AG04449 (cell line): ENCODE data around the gene PSMD2.

Experiments
- CTCF ChIA-PET: fragments of 350-600 bp; formaldehyde crosslinking; extraction: SDS; loops from one replicate; lab custom pipeline; 2021; ENCODE audit warnings: antibody characterized with exemption; lab: Yijun Ruan, JAX
- POLR2A ChIA-PET: fragments of 400-600, 350-600 bp; formaldehyde crosslinking; extraction: SDS; loops from one replicate; lab custom pipeline; 2020; ENCODE audit warnings: antibody characterized with exemption, inconsistent platforms; lab: Yijun Ruan, JAX
- DNase-seq: peaks from one replicate; pipeline ENCODE4 v3.0.0-alpha.2; 2010; ENCODE audit warnings: low read depth, low spot score
- H3K4me3 ChIP-seq: 2 replicates; pipeline ENCODE4 v1.5.1; 2011; ENCODE audit warnings: low read depth, mild to moderate bottlenecking, control low read depth, low read length
- CTCF ChIP-seq: IDR thresholded peaks from one replicate; pipeline ENCODE4 v1.5.1; 2011; ENCODE audit warnings: mild to moderate bottlenecking, moderate library complexity, low read length, control low read depth, inconsistent platforms; ENCODE audit not compliant: insufficient read depth; ENCODE audit errors: missing control alignments

The PSMD2 gene

DNA sequence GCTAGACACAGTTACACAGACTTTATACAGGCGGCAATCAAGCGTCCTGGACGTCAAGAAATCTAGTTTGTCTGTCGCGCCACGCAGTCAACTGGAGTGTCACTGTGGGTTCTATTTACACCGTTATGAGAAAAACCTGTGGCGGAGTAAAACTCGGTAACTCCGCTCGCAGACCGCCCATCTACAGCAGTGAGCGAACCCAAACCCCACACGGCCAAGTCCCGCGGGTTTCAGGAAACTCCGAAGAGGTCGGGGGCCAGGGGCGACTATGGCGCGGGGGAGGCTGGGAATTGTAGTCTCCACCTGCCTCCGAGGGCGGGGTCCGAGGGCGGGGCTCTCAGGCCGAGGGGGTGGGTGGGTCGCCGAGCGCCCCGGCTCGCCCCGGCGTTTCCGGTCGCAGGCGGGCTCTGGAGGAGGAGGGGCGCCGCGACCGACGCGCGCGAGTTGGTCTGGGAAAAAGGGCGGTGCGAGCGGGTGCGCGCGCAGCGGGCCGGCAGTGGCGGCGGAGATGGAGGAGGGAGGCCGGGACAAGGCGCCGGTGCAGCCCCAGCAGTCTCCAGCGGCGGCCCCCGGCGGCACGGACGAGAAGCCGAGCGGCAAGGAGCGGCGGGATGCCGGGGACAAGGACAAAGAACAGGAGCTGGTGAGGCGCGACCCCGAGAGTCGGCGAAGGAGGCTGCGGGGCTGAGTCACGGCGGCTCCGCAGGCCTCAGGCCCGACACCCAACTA lies at the start of gene PSMD2:
PSMD2 (plus strand) TSS at position 483 of the 729 bp plus-strand sequence; CDS start at position 509, 26 bp downstream.
- TF ChIP-seq CTCF: no peak
- ChIA-PET POLR2A (interaction anchor here (0.8 to 1.3 kb wide), 3 partner anchors 11 to 38 kb away, joined by 3 to 4 read pairs (median 4); no protein-coding TSS in a partner anchor), CTCF (interaction anchor here (1.2 to 2.0 kb wide), 3 partner anchors 10 to 71 kb away, joined by 3 to 5 read pairs (median 5); partner anchors contain the start of gene EEF1AKMT4)
- H3K4me3 ChIP-seq: peak within 1 kb of the TSS; percentile 85
- peak; percentile 59 for DNase-seq

- ChIA-PET POLR2A (no interaction called here), CTCF (interaction anchor here (0.6 to 3.9 kb wide), 75 partner anchors 9 to 365 kb away, joined by 3 to 48 read pairs (median 4); partner anchors contain the start of genes ABCF3, AP2M1, EIF2B5 and FAM131A)
Measured at GRCh38 chr3:184249412-184250166, 49.5 kb upstream of the PSMD2 start, which contains the start of gene EEF1AKMT4. TSS of gene EEF1AKMT4 (plus strand) at chr3:184249672. CDS start at chr3:184249695, 23 bp downstream.

GRCh38 chr3:184250167-184250828 lies 48.7 kb upstream of the PSMD2 start:
- peak overlapping the region; percentile 87 for H3K4me3 ChIP-seq
- POLR2A ChIA-PET: no interaction called here
- TF ChIP-seq CTCF: peak; percentile 94

More at GRCh38 chr3:184249412-184250166, 49.5 kb upstream of the PSMD2 start, which contains the start of gene EEF1AKMT4:
- DNase-seq: peak; percentile 92
- H3K4me3 ChIP-seq: peak within 1 kb of the TSS; percentile 87
- TF ChIP-seq CTCF: peak; percentile 75

GRCh38 chr3:184255291-184256039 lies 43.6 kb upstream of the PSMD2 start:
- no peak for TF ChIP-seq CTCF
- POLR2A ChIA-PET: no interaction called here
- CTCF ChIA-PET: interaction anchor here (1.7 to 4.8 kb wide), 4 partner anchors 28 to 361 kb away, joined by 5 to 20 read pairs (median 8); no protein-coding TSS in a partner anchor

More at GRCh38 chr3:184250167-184250828, 48.7 kb upstream of the PSMD2 start:
- DNase-seq: peak; percentile 49
- CTCF ChIA-PET: interaction anchor here (0.6 to 3.9 kb wide), 75 partner anchors 9 to 366 kb away, joined by 3 to 48 read pairs (median 4); partner anchors contain the start of genes ABCF3, AP2M1, EIF2B5 and FAM131A

DNA sequence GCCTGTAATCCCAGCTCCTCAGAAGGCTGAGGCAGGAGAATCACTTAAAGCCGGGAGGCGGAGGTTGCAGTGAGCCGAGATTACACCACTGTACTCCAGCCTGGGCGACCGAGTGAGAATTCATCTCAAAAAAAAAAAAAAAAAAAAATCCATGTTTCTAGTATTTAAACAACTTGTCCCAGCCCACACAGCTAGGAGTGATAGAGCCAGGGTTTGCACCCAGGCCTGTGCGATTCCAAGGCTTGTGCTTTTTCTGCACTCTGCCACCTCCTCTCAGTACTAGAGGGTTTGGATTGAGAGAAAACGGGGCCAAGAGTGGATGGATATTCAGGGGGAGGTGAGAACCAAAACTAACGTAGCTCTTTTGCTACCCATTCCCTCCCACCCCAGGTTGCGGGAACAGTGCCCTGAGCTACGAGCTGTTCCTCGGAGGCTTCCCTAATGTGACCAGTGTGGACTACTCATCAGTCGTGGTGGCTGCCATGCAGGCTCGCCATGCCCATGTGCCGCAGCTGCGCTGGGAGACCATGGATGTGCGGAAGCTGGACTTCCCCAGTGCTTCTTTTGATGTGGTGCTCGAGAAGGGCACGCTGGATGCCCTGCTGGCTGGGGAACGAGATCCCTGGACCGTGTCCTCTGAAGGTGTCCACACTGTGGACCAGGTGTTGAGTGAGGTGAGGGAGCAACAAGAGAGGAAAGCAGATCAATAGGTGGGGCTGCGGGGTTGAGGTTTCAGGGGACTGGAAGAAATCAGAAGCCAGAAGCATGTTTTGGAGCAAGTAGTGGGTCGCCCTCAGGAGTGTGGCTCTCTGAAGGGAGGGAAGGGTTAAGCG lies 41.7 kb upstream of the PSMD2 start:
- DNase-seq: no peak
- H3K4me3 ChIP-seq: no peak overlapping the region
- ChIA-PET CTCF (interaction anchor here (1.0 to 3.7 kb wide), 3 partner anchors 7 to 30 kb away, joined by 3 to 48 read pairs (median 6); partner anchors contain the start of gene EEF1AKMT4), POLR2A (no interaction called here)
- TF ChIP-seq CTCF: no peak

More at GRCh38 chr3:184255291-184256039, 43.6 kb upstream of the PSMD2 start:
- H3K4me3 ChIP-seq: no peak overlapping the region
- DNase-seq: no peak
